Stimulated activated CD8-positive, alpha-beta memory T cell treated with anti-CD3 and anti-CD28 coated beads, Interleukin-15, amount 100 ng/mL, for 24 hours (primary cell): ENCODE data around the gene RALB.
"Not testable (repeated sequence)": the region's sequence is repeated elsewhere in the genome, so short reads cannot be mapped to it uniquely, and the experiment has no call there.

Source experiments
- DNase-seq: peaks from one replicate; pipeline ENCODE4 v3.0.0-alpha.2; 2020; ENCODE audit warnings: low read depth

Gene RALB

DNA sequence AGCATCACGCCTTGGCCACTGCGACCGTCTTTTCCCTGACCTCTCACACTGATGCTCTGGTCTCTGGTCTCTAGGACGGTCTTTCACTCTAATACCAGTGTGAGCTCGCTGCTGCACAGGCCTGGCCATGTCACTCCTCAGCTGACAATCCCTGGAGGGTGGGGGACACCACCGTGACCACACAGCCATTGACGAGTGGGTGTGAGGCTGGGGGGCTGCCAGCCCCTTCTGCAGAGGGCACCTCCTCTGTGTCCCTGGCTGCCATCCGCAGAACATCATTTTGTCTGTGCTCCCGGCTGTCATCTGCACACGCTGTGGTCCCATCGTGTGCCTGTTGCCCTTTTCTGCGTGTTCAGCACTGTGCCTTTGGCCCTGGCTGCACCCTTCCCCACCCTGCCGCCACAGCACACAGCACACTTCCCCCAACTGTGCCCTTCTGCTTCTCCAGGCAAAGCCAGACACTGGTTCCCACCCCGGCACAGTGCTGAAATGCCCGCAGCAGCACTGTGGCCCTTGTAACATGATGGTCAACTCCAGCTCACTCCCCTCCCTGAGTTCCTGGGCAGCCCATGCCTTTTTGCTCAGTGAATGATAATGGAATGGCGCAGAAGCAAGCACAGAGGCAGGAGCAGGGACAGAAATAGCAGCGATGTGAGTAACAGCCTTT, 62.8 kb downstream of the RALB start:
- no peak for DNase-seq

DNA sequence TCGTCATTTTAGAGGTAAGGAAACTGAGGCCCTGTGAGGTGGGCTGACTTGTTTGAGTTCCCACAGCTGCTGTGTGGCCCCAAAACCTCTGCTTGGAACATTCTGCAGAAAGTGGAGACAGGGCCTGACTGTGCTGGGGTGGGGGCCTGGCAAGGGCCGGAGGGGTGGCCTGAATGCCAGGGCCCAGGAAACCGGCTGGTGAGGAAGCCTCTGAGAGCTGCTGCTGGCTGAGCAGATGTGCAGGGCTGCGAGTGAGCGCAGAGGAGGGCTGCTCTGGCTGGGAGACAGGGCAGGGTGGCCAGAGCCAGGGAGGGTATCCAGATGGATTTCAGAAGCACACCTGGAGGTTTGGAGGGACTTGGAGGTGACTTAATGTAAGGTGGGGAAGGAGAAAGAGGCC, 63.4 kb downstream of the RALB start:
- DNase-seq = no peak

DNA sequence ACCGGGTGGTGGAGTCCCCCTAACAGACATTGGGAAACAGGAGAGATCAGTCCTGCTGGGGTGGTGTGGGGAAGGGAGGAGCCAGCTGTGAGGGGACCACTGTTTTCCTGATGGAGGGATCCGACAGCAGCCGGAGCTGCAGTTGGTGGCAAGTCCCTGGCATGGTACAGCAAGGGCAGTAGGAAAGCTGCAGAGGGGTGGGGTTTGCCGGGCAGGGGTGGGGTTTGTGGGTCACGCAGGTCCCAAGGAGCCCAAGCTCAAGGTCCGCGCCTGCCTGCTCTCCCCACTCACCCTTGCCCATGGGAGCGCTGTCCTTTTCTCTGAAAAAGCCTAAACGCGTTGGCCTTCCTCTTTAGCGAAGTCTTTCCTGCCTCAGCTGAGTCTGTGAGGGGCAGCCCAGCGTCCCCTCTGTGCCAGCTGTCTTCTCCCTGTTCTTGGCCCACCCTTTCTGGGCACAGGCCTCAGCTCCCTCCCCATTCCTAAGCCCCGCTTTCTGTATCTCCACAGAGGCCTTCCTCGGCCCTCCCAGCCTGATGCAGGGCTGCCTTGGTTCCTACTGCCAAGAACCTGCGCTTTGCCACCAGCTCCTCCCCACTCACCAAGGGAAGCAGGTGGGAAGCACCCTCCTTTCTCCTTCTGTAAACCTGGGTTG, 64.0 kb downstream of the RALB start:
- DNase-seq = no peak

DNA sequence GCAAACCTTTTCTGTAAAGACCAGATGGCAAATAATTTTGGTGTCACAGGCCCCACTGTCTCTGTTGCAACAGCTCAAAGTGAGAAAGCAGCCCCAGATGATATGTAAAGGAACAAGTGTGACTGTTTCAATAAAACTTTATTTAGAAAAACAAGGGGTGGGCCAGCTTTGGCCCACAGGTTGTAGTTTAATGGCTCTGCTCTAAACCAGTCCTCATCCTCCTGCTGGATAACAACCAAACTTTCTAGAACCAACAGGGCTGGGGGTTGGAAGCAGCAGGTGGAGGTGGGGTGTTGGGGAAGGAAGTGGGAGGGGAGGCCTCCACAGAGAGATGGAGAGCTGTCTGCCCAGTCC, 64.5 kb downstream of the RALB start:
- DNase-seq = no peak

DNA sequence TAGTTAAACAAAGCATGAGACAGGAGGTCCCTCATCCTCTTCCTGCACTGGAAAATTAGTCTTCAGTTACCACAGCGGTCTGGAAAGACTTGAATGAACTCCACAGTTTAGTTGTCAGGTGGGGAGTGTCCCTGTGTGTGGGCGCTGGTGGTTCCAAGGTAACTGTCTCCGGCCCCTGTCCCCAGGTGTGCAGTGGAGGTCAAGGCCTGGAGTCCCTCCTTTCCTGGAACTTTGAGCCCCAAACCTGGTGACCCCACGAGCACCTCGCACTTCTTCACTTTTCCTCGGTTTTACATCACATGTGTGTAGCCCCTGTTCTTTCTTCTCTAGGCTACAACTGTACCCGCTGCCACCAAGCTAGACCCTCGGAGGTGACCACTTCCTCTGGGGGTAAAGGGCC, 65.3 kb downstream of the RALB start:
- no peak for DNase-seq

DNA sequence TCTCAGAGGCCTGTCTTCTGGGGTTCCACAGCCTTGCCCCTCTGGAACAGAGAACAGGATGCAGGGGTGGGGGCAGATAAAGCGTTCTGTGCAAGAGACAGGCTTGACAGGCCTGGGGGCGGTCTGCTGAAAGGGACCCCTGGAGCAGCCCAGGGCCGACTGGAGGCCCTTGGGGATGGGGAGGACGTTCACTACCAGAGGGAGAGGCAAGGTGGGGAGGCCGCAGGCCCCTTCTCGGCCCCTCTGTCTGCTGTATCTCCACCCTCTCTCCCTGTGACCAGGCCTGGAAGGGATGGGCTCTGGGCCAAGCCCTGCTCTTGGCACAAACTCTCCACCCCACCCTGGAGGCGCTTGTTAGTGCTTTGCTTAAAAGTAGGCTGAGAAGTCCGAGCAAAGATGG, 66.0 kb downstream of the RALB start:
- DNase-seq = no peak

DNA sequence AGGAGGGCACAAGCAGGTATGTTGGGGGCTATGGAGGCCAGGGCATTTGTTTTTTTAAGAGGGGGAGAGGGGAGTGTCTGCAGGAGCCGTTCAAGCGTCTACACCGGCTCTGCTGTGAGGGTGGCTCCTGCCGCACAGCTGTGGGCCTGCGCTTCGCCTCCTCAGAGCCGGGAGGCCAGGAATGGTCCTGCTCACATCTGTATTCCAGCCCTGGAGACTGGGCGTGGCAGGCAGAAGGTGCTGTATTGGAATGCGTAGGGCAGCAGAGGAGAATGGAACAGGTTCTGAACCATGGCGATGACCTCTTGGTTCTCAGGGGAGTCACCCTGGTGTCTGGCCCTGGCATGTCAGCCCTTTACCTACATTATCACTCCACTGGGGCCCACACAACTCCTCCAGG, 66.5 kb downstream of the RALB start:
- DNase-seq = no peak

DNA sequence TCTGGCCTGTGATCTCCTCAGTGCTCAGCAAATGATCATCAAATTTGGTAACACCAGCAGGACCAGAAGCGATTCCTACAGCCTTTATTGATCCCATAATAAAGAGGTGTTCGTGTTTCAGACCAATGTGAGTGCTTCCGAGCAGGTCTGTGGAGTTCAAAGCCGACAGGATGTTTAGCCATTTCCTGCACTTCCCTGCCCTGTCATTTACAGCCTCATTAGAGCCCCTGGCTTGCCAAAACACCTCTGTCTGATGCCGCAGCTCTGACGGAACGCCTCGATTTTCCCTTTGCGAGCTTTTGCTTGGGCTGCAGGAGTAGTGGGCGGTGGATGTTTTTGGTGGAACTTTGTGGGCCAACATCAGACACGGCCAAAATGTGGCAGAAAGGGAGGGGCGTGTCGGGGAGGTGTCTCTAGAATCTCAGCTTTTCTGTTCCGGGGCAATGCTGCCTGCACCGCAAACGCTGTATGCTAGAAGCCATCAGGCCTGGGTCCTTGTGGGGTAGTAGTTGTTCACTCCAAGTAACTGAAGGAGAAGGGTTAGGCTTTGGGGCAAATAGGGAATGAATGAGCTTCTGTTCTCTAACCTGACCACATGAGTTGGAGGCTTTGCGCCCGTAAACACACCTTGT, 67.2 kb downstream of the RALB start:
- DNase-seq = no peak

DNA sequence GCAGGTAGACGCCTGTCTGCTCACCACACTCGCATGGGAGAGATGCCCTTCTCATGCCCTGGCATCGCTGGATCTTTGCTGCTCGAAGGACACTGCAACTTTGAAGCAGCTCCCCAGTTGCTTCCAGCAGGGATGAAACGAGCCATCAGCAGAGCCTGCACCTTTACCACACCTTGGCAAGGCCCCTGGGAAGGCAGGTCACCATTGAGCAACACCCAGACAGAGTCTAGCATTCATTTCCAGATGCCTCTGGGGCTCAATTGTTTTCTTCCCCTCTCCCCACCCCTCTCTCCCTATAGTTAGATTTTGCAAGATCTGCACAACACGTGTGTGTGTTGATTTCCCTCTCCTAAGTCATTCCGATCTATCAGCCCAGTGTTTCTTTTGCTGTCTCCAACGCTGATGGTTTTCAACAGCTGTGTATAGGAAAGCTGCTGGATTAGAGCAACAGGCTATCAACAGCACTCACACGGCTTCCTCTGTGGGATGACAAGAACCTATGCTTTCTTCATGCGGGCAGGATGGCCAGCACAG, 67.7 kb downstream of the RALB start:
- no peak for DNase-seq

DNA sequence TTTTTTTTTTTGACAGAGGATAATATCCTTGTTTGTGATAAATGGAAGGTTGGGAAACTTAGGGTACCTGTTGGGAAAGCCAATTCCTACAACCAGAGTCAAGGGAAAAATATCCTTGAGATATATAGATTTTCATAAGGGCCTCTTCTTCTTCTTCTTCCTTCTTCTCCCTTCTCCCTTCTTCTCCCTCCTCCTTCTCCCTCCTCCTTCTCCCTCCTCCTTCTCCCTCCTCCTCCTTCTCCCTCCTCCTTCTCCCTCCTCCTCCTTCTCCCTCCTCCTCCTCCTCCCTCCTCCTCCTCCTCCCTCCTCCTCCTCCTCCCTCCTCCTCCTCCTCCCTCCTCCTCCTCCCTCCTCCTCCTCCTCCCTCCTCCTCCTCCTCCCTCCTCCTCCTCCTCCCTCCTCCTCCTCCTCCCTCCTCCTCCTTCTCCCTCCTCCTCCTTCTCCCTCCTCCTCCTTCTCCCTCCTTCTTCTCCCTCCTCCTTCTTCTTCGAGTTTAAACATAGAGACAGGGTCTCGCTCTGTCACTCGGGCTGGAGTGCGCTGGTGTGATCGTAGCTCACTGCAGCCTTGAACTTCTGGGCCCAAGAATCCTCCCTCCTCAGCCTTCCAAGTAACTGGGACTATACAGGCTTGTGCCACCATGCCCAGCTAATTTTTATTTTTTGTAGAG, 68.4 kb downstream of the RALB start:
- not testable (repeated sequence) for DNase-seq

DNA sequence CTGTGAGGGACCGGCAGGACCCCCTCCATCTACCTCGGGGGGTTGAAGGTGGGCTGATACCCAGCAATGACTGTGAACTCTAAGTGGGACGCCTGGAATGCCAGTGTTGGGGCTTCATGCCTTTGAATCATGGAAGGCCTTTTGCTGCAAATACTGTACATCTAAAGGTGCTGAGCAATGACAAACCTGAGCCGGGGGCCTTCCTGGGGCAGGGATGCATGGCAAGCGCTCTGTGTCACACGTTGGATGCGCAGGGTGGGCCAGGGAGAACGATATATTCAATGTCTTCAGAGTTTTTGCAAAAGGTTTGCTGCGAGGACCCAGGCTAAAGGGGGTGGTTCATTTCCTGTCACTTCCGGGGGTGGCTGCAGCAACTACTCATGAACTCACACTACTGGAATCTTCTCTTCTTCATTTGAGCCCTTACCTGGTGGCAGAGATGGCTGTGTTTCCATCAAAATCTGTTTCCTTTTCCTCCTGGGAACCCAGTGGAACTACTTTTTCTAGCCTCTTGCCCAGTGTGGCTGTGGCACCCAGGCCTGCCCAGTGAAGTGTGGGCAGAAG, 69.2 kb downstream of the RALB start:
- DNase-seq = no peak

DNA sequence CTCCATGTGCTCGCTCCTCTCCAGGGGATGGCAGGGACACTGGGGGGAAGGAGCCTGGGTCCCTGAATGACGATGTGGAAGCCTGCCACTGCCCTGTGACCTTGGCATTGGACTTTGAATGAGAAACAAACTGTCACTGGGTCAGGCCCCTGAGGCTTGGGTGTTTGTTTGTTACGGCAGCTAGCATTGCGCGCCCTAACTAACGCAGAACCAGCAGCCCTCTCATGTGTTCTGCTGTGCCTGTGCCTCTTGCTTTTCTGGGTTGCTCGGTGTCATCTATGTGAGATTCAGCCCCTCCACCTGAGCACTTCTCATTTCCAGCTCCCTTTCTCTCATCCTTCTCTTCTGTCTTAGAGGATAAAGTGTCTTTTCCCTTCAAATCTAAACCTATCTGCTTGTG, 69.7 kb downstream of the RALB start:
- no peak for DNase-seq

DNA sequence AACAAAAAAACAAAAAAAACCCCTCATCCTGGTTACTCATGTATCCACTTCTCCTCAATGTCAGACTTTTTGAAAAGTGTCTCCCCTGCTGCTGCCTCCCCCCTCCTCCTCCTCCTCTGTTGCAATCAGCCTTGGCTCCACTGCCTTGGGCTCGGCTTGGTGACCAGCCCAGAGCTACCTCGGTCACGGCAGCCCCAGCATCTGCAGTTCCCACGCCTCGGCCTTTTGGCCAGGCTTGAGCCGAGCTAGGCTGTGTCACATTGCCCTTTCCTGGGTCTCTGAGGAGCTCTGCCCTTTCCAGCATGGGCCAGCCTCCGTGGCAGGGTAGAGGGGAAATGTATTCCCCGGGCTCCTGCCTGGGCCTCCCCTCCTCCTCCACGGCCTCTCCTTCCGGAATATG, 70.6 kb downstream of the RALB start:
- no peak for DNase-seq

DNA sequence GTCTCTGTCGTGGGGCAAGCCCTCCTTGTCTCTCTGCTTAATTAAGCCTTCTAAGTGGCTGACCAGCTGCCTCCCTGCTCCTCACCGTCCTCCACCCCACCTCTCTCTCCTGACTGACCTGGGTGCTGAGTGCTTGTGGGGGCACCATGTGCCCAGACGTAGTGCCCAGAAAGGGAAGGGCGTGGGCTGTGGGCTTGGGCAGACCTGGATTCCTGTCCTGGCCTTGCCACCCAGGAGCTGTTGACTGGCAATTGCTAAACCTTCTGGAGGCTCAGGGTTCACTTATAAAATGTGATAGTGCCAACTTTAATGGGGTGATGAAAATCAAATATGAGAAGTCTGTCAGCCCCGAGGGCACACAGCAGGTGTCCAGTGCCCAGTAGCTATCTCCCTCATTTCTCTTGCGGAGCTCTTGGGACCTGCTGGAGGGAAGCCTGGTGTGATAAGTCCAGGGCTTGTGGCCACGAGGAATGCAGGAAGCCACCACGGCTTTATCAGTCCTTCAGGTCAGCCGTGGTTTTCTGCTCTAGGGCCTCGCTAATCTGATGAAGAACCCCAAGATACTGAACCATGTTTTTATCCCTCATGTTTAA, 71.3 kb downstream of the RALB start:
- no peak for DNase-seq

DNA sequence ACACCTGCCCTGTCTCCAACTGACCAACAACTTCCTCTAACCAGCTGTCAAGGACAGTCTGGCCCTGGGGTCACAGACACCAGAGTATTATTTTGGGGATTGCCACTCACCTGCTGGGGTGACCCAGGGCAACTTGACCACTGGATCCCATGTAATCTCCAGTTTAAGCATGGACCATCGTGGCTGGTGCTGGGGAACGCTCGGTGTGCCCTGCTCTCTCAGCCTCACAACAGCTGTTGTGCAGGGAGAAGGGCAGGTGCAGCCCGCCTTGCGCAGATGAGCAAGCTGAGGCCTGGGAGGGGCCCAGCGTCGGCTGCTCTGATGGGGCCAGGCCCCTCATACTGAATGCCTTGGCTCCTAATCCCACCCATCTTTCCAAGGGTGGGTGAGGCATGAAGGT, 72.3 kb downstream of the RALB start:
- DNase-seq = no peak

DNA sequence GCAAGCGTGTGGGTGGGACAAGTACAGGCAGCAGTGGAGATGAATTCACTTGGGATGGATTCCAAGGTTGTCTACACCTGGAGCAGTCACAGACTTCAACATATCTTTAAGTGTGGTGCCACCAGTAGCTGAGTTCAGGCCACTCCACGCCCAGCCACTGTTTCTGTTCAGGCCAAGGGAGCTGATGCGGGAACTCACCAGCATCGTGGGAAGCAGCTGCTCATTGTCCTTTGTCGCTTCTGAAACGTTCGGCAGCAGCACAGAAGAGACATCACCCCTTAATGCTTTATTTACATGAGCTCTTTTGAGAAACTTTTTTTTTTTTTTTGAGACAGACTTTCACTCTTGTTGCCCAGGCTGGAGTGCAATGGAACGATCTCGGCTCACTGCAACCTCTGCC, 73.4 kb downstream of the RALB start:
- no peak for DNase-seq

DNA sequence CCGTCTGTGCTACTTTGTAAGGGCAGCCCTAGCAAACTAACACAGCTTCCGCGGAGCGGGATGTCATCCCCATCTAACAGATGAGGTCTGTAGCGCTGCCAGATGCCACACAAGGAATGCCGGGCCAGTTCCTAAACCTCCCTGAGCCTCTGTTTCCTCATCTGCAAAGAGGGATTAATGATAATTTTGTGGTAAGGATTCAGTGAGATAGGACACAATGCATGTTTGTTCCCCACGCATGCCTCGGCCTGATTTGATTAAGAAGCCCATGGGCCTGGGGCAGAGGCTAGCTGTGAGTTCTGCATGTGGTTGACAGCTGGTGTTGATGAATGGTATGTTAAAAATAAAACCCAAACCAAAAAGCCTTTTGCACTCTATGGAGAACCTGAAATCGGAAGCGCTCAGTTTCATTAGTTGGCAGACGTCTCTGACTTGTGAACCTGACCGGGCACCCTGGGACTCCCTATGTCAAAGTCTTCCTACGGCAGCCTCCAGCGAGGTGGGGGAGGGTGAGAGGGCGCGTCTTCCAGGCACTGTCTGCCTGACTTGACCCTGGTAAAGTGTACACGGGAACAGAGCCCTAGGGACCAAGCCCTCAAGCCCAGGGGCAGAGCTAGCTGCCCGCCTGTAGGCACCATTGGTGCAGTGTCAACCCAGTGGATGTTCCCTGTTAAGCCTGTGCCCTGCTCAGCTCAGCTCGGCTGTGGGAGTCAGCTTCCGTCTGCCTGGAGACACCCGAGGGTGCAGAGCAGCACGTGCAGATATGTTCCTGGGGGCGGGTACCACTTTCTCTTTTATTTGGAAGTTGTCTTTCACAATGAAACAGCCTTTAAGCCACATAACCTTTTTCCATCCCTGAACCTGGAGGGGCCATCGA, 78.5 kb downstream of the RALB start:
- DNase-seq = no peak

DNA sequence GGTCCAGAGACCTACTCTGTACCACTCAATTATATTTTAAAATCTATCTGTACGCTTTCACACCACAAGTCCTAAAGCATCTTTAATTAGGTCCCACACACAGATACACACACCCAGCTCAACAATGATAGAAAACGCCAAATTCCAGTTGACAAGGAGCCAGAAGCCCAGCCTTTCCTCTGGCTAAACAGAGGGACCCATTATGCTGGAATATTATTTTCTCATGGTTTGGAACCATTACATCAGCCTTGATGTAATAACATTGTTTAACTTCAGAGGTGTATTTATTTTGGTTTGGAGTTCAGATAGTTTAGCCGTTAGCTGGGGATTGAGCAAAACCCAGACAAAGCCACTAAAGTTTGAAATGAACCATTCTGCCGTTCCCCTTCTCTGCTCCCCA, 79.3 kb downstream of the RALB start:
- no peak for DNase-seq

DNA sequence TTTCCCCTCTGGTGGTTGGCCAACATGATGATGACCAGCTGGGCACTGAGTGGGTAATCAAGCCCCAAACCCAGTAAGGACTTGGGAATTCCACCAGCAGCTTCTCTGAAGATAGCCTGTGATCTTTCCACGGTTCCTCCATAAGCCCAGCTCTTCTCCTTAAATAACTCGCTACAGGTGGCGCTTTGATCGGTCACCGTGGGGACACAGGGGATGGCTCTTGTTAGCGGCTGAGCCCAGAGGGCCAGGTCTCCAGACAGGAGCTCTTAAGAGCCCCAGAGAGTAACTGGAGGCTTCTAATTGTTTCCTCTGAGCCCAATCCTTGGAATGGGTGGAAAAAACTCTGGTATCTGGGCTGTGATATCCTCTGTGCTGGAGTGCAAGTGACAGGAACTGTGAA, 79.7 kb downstream of the RALB start:
- no peak for DNase-seq

DNA sequence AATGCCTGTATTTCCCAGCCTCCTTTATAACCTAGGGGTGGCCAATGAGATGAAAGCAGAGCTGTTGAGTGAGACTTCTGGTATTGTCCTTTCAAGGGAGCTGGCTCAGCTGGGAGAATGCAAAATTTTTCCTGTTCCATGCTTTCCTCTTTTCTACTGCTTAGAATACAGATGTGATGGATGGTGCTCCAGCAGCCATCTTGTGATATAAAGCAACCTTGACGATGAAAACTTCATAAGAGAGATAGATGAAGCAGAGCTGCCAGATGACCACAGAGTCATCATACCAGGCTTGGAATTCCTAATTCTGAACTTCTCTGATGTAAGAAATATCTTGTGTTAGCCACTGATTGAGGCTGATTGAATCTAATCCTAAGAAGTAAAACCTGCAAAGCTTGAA, 81.4 kb downstream of the RALB start:
- no peak for DNase-seq

DNA sequence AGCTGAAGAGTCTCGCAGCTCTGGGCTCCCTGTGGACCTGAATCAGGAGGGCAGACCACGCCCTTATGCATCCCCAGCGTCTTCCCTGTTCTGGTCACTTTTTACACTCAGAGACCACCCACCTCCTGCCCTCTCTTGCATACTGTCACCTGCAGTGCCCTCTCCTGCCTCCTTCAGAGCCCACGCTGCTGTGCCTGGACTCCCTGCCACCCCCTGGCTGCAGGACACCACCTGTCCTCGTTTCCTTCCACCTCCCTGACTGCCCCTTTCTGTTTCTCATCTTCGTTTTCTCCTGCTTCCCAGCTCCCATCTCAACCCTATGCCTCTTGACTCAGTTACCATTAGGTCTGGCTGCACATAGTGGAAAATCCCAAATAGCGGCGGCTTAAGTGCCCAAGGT, 84.1 kb downstream of the RALB start:
- DNase-seq = no peak
